KOPT-K1 (cell line): ENCODE results near the gene TRPT1.

ENCODE experiments used
- H3K27ac ChIP-seq: fragments of 200-600 bp; sonication (generic); 2 replicates; pipeline ENCODE4 v1.5.1; 2016; ENCODE audit warnings: antibody characterized with exemption, mild to moderate bottlenecking, low read depth, low read length; ENCODE audit not compliant: poor library complexity, severe bottlenecking
- H3K36me3 ChIP-seq: fragments of 200-600 bp; sonication (generic); 2 replicates; pipeline ENCODE4 v1.5.1; 2017; ENCODE audit warnings: antibody characterized with exemption, mild to moderate bottlenecking, low read length, moderate library complexity; ENCODE audit not compliant: insufficient read depth
- H3K9me3 ChIP-seq: fragments of 200-600 bp; sonication (generic); 2 replicates; pipeline ENCODE4 v1.5.1; 2017; ENCODE audit warnings: antibody characterized with exemption, low read length, mild to moderate bottlenecking; ENCODE audit not compliant: insufficient read depth, poor library complexity, severe bottlenecking

Gene TRPT1

GRCh38 chr11:64225608-64226506 is at the start of gene TRPT1, which contains the start of gene NUDT22:
TSS of gene TRPT1 (minus strand) at chr11:64226186. CDS start at chr11:64225860, 326 bp downstream.
TSS of gene NUDT22 (plus strand) at chr11:64226274. CDS start at chr11:64226653, 379 bp downstream.
- peaks cover 35% of the 10 kb centered on the region for H3K36me3 ChIP-seq
- no peaks in the 10 kb centered on the region for H3K9me3 ChIP-seq
- peak within 1 kb of the TSS; percentile 92 for H3K27ac ChIP-seq

- Histone ChIP-seq H3K9me3 (no peaks in the 10 kb centered on the region), H3K27ac (no peak overlapping the region), H3K36me3 (peaks cover 45% of the 10 kb centered on the region)
These were observed 49.2 kb upstream of the TRPT1 start for GRCh38 chr11:64275031-64275800.

- H3K36me3 ChIP-seq, result peaks cover 4% of the 10 kb centered on the region; the same call in 1 of the 2 replicates
- H3K27ac ChIP-seq, result peak overlapping the region; percentile 88
- no peaks in the 10 kb centered on the region for H3K9me3 ChIP-seq
These were observed 43.7 kb upstream of the TRPT1 start for GRCh38 chr11:64269540-64270220.

- no peaks in the 10 kb centered on the region for H3K9me3 ChIP-seq
- H3K27ac ChIP-seq, result peak overlapping the region; percentile 88
- peaks cover 4% of the 10 kb centered on the region; the same call in 1 of the 2 replicates for H3K36me3 ChIP-seq
These were observed 43.0 kb upstream of the TRPT1 start for GRCh38 chr11:64268893-64269539.

GRCh38 chr11:64268025-64268892 is 42.3 kb upstream of the TRPT1 start:
- Histone ChIP-seq H3K9me3 (no peaks in the 10 kb centered on the region), H3K36me3 (peaks cover 4% of the 10 kb centered on the region; the same call in 1 of the 2 replicates), H3K27ac (peak overlapping the region; percentile 88)

- Histone ChIP-seq H3K9me3 (no peaks in the 10 kb centered on the region), H3K36me3 (peaks cover 3% of the 10 kb centered on the region; the same call in 1 of the 2 replicates), H3K27ac (peak overlapping the region; percentile 88)
These were observed 41.4 kb upstream of the TRPT1 start for GRCh38 chr11:64267207-64267945.

GRCh38 chr11:64266339-64266738 is 40.4 kb upstream of the TRPT1 start:
- Histone ChIP-seq H3K9me3 (no peaks in the 10 kb centered on the region), H3K36me3 (no peaks in the 10 kb centered on the region; the same call in 1 of the 2 replicates), H3K27ac (no peak overlapping the region)

GRCh38 chr11:64265176-64266160 is 39.5 kb upstream of the TRPT1 start:
- Histone ChIP-seq H3K36me3 (no peaks in the 10 kb centered on the region; the same call in 1 of the 2 replicates), H3K27ac (no peak overlapping the region)

GRCh38 chr11:64264371-64264852 is 38.4 kb upstream of the TRPT1 start:
- H3K9me3 ChIP-seq, result no peaks in the 10 kb centered on the region
- no peak overlapping the region for H3K27ac ChIP-seq
- H3K36me3 ChIP-seq, result peaks cover 9% of the 10 kb centered on the region; the same call in 1 of the 2 replicates

More at GRCh38 chr11:64265176-64266160, 39.5 kb upstream of the TRPT1 start:
- no peaks in the 10 kb centered on the region for H3K9me3 ChIP-seq

GRCh38 chr11:64263947-64264317 is 37.9 kb upstream of the TRPT1 start:
- Histone ChIP-seq H3K27ac (no peak overlapping the region), H3K9me3 (no peaks in the 10 kb centered on the region), H3K36me3 (peaks cover 11% of the 10 kb centered on the region; the same call in 1 of the 2 replicates)

GRCh38 chr11:64263021-64263946 is 37.3 kb upstream of the TRPT1 start:
- Histone ChIP-seq H3K9me3 (no peaks in the 10 kb centered on the region), H3K36me3 (peaks cover 16% of the 10 kb centered on the region; the same call in 1 of the 2 replicates), H3K27ac (no peak overlapping the region)
